ENCODE data around the gene PCDHGB6. TPM values are rescaled to one million over a fixed set of nuclear protein-coding genes. Genes with fewer than 3 reads are reported as not detected.
"Not testable (repeated sequence)": the region's sequence is repeated elsewhere in the genome, so short reads cannot be mapped to it uniquely, and the experiment has no call there.

The PCDHGB6 gene
- total and polyA plus RNA-seq, 11 donors, result 2.3 to 10.4 (median 6.2) TPM

- H3K4me3 ChIP-seq, result no peak overlapping the region
- peaks cover 0 to 23% (median 0%) of the 10 kb centered on the region in 9 donors for H3K36me3 ChIP-seq
- intact Hi-C loops (cut with DNase I), result no loop called here
- no peak for ATAC-seq
- H3K27ac ChIP-seq, result no peak overlapping the region
- no peak for DNase-seq
- peaks cover 0 to 33% (median 0%) of the 10 kb centered on the region in 9 donors for H3K27me3 ChIP-seq
- TF ChIP-seq POLR2A (IDR thresholded peaks at IDR 0.05), result no peak
- TF ChIP-seq CTCF (IDR thresholded peaks at IDR 0.05), result no peak
- H3K4me1 ChIP-seq, result peaks cover 0 to 8% (median 0%) of the 10 kb centered on the region in 12 donors
- H3K9me3 ChIP-seq, result peaks cover 0 to 96% (median 65%) of the 10 kb centered on the region in 12 donors
- 40 to 52% (median 46%) methylated on average over 62 to 77 of the region's 77 CpGs for WGBS, 4 donors
These were observed 18.4 kb upstream of the PCDHGB6 start for GRCh38 chr5:141389153-141390042.

GRCh38 chr5:141392429-141393198, 15.2 kb upstream of the PCDHGB6 start, which contains the start of gene PCDHGA8:
Gene PCDHGA8 (plus strand): TSS chr5:141392633. CDS start chr5:141392814, 181 bp downstream.
- Histone ChIP-seq H3K36me3 (peaks cover 0 to 12% (median 0%) of the 10 kb centered on the region in 9 donors), H3K4me1 (peaks cover 0 to 9% (median 0%) of the 10 kb centered on the region in 12 donors), H3K27me3 (peaks cover 0 to 43% (median 0%) of the 10 kb centered on the region in 9 donors), H3K9me3 (peaks cover 0 to 95% (median 63%) of the 10 kb centered on the region in 12 donors), H3K4me3 (no peak within 1 kb of the TSS), H3K27ac (no peak within 1 kb of the TSS)
- TF ChIP-seq CTCF (IDR thresholded peaks at IDR 0.05), result peak in 5 of 12 donors; percentile 8 to 31 (median 16)
- no peak for TF ChIP-seq POLR2A (IDR thresholded peaks at IDR 0.05)
- intact Hi-C loops (cut with DNase I), result no loop called here
- WGBS, 4 donors, result 39 to 49% (median 44%) methylated on average over 32 to 38 of the region's 38 CpGs
- ATAC-seq (no peak), DNase-seq (no peak)

- ATAC-seq (no peak), DNase-seq (no peak)
- Histone ChIP-seq H3K9me3 (peaks cover 0 to 95% (median 64%) of the 10 kb centered on the region in 12 donors), H3K4me3 (no peak overlapping the region), H3K27me3 (peaks cover 0 to 44% (median 0%) of the 10 kb centered on the region in 9 donors), H3K4me1 (peaks cover 0 to 10% (median 0%) of the 10 kb centered on the region in 12 donors), H3K27ac (no peak overlapping the region), H3K36me3 (peaks cover 0 to 12% (median 0%) of the 10 kb centered on the region in 9 donors)
- WGBS, 4 donors, result 48 to 63% (median 56%) methylated on average over 21 of the region's 21 CpGs
- intact Hi-C loops (cut with DNase I), result no loop called here
- no peak for TF ChIP-seq POLR2A (IDR thresholded peaks at IDR 0.05)
- no peak for TF ChIP-seq CTCF (IDR thresholded peaks at IDR 0.05)
These were observed 14.6 kb upstream of the PCDHGB6 start for GRCh38 chr5:141393267-141393666.

GRCh38 chr5:141394401-141395187, 13.2 kb upstream of the PCDHGB6 start:
- H3K27ac ChIP-seq; DNase-seq; intact Hi-C loops (cut with DNase I); ATAC-seq; H3K4me3 ChIP-seq: not testable (repeated sequence)
- Histone ChIP-seq H3K9me3 (peaks cover 0 to 95% (median 63%) of the 10 kb centered on the region in 12 donors), H3K36me3 (peaks cover 0 to 12% (median 0%) of the 10 kb centered on the region in 9 donors), H3K4me1 (peaks cover 0 to 12% (median 4%) of the 10 kb centered on the region in 12 donors), H3K27me3 (peaks cover 0 to 43% (median 0%) of the 10 kb centered on the region in 9 donors)
- 37 to 53% (median 43%) methylated on average over 24 to 46 of the region's 53 CpGs for WGBS, 4 donors

Data from heart left ventricle (tissue), 16 donors.